ENCODE results near the gene MARK1.
A peak's percentile ranks its signal among the peaks of the same experiment; 100 is the strongest.
"Not testable (repeated sequence)": the region's sequence is repeated elsewhere in the genome, so short reads cannot be mapped to it uniquely, and the experiment has no call there.

Gene MARK1

GRCh38 chr1:220681220-220681880 lies 153.4 kb downstream of the MARK1 start:
- no peaks in the 10 kb centered on the region for H3K27me3 ChIP-seq (ENCODE audit: control insufficient read depth in 1 of 2, insufficient read depth in 2 of 2, low read length in 2 of 2)
- H3K4me1 ChIP-seq (ENCODE audit: insufficient read depth, low read length), result no peaks in the 10 kb centered on the region
- no peak overlapping the region for H3K4me3 ChIP-seq (ENCODE audit: low read depth in 1 of 2, low read length in 2 of 2)
- H3K27ac ChIP-seq (ENCODE audit: low read depth, low read length), result no peak overlapping the region
- no peaks in the 10 kb centered on the region for H3K9me3 ChIP-seq (ENCODE audit: low read length)
- no peaks in the 10 kb centered on the region for H3K36me3 ChIP-seq (ENCODE audit: insufficient read depth, low read length)
- no peak overlapping the region for H3K9ac ChIP-seq (ENCODE audit: low read length)

GRCh38 chr1:220682901-220683576 lies 155.1 kb downstream of the MARK1 start:
- Histone ChIP-seq H3K27me3 (ENCODE audit: control insufficient read depth in 1 of 2, insufficient read depth in 2 of 2, low read length in 2 of 2) (no peaks in the 10 kb centered on the region), H3K27ac (ENCODE audit: low read depth, low read length) (no peak overlapping the region), H3K36me3 (ENCODE audit: insufficient read depth, low read length) (no peaks in the 10 kb centered on the region), H3K4me1 (ENCODE audit: insufficient read depth, low read length) (no peaks in the 10 kb centered on the region), H3K9ac (ENCODE audit: low read length) (no peak overlapping the region), H3K4me3 (ENCODE audit: low read depth in 1 of 2, low read length in 2 of 2) (no peak overlapping the region), H3K9me3 (ENCODE audit: low read length) (no peaks in the 10 kb centered on the region)

GRCh38 chr1:220683716-220684115 lies 155.8 kb downstream of the MARK1 start:
- not testable (repeated sequence) for H3K36me3 ChIP-seq (ENCODE audit: insufficient read depth, low read length); H3K27me3 ChIP-seq (ENCODE audit: control insufficient read depth in 1 of 2, insufficient read depth in 2 of 2, low read length in 2 of 2); H3K27ac ChIP-seq (ENCODE audit: low read depth, low read length); H3K9ac ChIP-seq (ENCODE audit: low read length); H3K4me3 ChIP-seq (ENCODE audit: low read depth in 1 of 2, low read length in 2 of 2); H3K9me3 ChIP-seq (ENCODE audit: low read length); H3K4me1 ChIP-seq (ENCODE audit: insufficient read depth, low read length)

- H3K27me3 ChIP-seq (ENCODE audit: control insufficient read depth in 1 of 2, insufficient read depth in 2 of 2, low read length in 2 of 2), result no peaks in the 10 kb centered on the region
- no peaks in the 10 kb centered on the region for H3K9me3 ChIP-seq (ENCODE audit: low read length)
- H3K4me3 ChIP-seq (ENCODE audit: low read depth in 1 of 2, low read length in 2 of 2), result no peak overlapping the region
- no peaks in the 10 kb centered on the region for H3K36me3 ChIP-seq (ENCODE audit: insufficient read depth, low read length)
- no peak overlapping the region for H3K9ac ChIP-seq (ENCODE audit: low read length)
- peaks cover 6% of the 10 kb centered on the region for H3K4me1 ChIP-seq (ENCODE audit: insufficient read depth, low read length)
- H3K27ac ChIP-seq (ENCODE audit: low read depth, low read length), result no peak overlapping the region
Measured at GRCh38 chr1:220684890-220685289, 157.0 kb downstream of the MARK1 start.

- Histone ChIP-seq H3K4me1 (ENCODE audit: insufficient read depth, low read length) (peaks cover 12% of the 10 kb centered on the region), H3K4me3 (ENCODE audit: low read depth in 1 of 2, low read length in 2 of 2) (no peak overlapping the region)
Measured at GRCh38 chr1:220685879-220686278, 157.9 kb downstream of the MARK1 start.

GRCh38 chr1:220687809-220688208 lies 159.9 kb downstream of the MARK1 start:
- no peaks in the 10 kb centered on the region for H3K36me3 ChIP-seq (ENCODE audit: insufficient read depth, low read length)
- no peak overlapping the region for H3K9ac ChIP-seq (ENCODE audit: low read length)
- H3K27me3 ChIP-seq (ENCODE audit: control insufficient read depth in 1 of 2, insufficient read depth in 2 of 2, low read length in 2 of 2), result no peaks in the 10 kb centered on the region
- no peaks in the 10 kb centered on the region for H3K9me3 ChIP-seq (ENCODE audit: low read length)
- H3K4me3 ChIP-seq (ENCODE audit: low read depth in 1 of 2, low read length in 2 of 2), result no peak overlapping the region
- peaks cover 21% of the 10 kb centered on the region for H3K4me1 ChIP-seq (ENCODE audit: insufficient read depth, low read length)
- H3K27ac ChIP-seq (ENCODE audit: low read depth, low read length), result no peak overlapping the region

More at GRCh38 chr1:220685879-220686278, 157.9 kb downstream of the MARK1 start:
- no peak overlapping the region for H3K27ac ChIP-seq (ENCODE audit: low read depth, low read length)
- no peaks in the 10 kb centered on the region for H3K27me3 ChIP-seq (ENCODE audit: control insufficient read depth in 1 of 2, insufficient read depth in 2 of 2, low read length in 2 of 2)
- no peaks in the 10 kb centered on the region for H3K36me3 ChIP-seq (ENCODE audit: insufficient read depth, low read length)
- H3K9ac ChIP-seq (ENCODE audit: low read length), result no peak overlapping the region
- no peaks in the 10 kb centered on the region for H3K9me3 ChIP-seq (ENCODE audit: low read length)

GRCh38 chr1:220689666-220690065 lies 161.7 kb downstream of the MARK1 start:
- peaks cover 21% of the 10 kb centered on the region for H3K4me1 ChIP-seq (ENCODE audit: insufficient read depth, low read length)
- no peak overlapping the region for H3K9ac ChIP-seq (ENCODE audit: low read length)
- H3K9me3 ChIP-seq (ENCODE audit: low read length), result no peaks in the 10 kb centered on the region
- no peak overlapping the region for H3K27ac ChIP-seq (ENCODE audit: low read depth, low read length)
- H3K27me3 ChIP-seq (ENCODE audit: control insufficient read depth in 1 of 2, insufficient read depth in 2 of 2, low read length in 2 of 2), result no peaks in the 10 kb centered on the region
- H3K4me3 ChIP-seq (ENCODE audit: low read depth in 1 of 2, low read length in 2 of 2), result peak overlapping the region; percentile 53 to 87
- H3K36me3 ChIP-seq (ENCODE audit: insufficient read depth, low read length), result no peaks in the 10 kb centered on the region

- peaks cover 21% of the 10 kb centered on the region for H3K4me1 ChIP-seq (ENCODE audit: insufficient read depth, low read length)
- H3K4me3 ChIP-seq (ENCODE audit: low read depth in 1 of 2, low read length in 2 of 2), result peak within 1 kb of the TSS; percentile 53 to 87
- H3K27me3 ChIP-seq (ENCODE audit: control insufficient read depth in 1 of 2, insufficient read depth in 2 of 2, low read length in 2 of 2), result no peaks in the 10 kb centered on the region
- H3K9ac ChIP-seq (ENCODE audit: low read length), result no peak within 1 kb of the TSS
- H3K27ac ChIP-seq (ENCODE audit: low read depth, low read length), result peak within 1 kb of the TSS; percentile 58
- H3K36me3 ChIP-seq (ENCODE audit: insufficient read depth, low read length), result no peaks in the 10 kb centered on the region
- H3K9me3 ChIP-seq (ENCODE audit: low read length), result no peaks in the 10 kb centered on the region
Measured at GRCh38 chr1:220690140-220691052, 162.5 kb downstream of the MARK1 start, which contains the start of gene C1orf115. C1orf115 (plus strand) TSS chr1:220690363; CDS start chr1:220690403, 40 bp downstream.

- no peak overlapping the region for H3K27ac ChIP-seq (ENCODE audit: low read depth, low read length)
- no peaks in the 10 kb centered on the region for H3K9me3 ChIP-seq (ENCODE audit: low read length)
- peaks cover 21% of the 10 kb centered on the region for H3K4me1 ChIP-seq (ENCODE audit: insufficient read depth, low read length)
- H3K9ac ChIP-seq (ENCODE audit: low read length), result no peak overlapping the region
- peak overlapping the region in 1 of 2 donors; percentile 53 for H3K4me3 ChIP-seq (ENCODE audit: low read depth in 1 of 2, low read length in 2 of 2)
- H3K27me3 ChIP-seq (ENCODE audit: control insufficient read depth in 1 of 2, insufficient read depth in 2 of 2, low read length in 2 of 2), result no peaks in the 10 kb centered on the region
- H3K36me3 ChIP-seq (ENCODE audit: insufficient read depth, low read length), result no peaks in the 10 kb centered on the region
Measured at GRCh38 chr1:220691053-220691684, 163.2 kb downstream of the MARK1 start.

- no peak overlapping the region for H3K9ac ChIP-seq (ENCODE audit: low read length)
- peaks cover 21% of the 10 kb centered on the region for H3K4me1 ChIP-seq (ENCODE audit: insufficient read depth, low read length)
- no peaks in the 10 kb centered on the region for H3K27me3 ChIP-seq (ENCODE audit: control insufficient read depth in 1 of 2, insufficient read depth in 2 of 2, low read length in 2 of 2)
- no peaks in the 10 kb centered on the region for H3K36me3 ChIP-seq (ENCODE audit: insufficient read depth, low read length)
- no peaks in the 10 kb centered on the region for H3K9me3 ChIP-seq (ENCODE audit: low read length)
- no peak overlapping the region for H3K4me3 ChIP-seq (ENCODE audit: low read depth in 1 of 2, low read length in 2 of 2)
- H3K27ac ChIP-seq (ENCODE audit: low read depth, low read length), result no peak overlapping the region
Measured at GRCh38 chr1:220692436-220693228, 164.7 kb downstream of the MARK1 start.

Data from muscle layer of colon (tissue), 2 donors.